Measurements from ENCODE around the gene MCF2L.

MCF2L gene

GRCh38 chr13:112952759-112953551 lies 16.1 kb upstream of the MCF2L start:
- Histone ChIP-seq H3K4me1 (no peaks in the 10 kb centered on the region), H3K36me3 (no peaks in the 10 kb centered on the region), H3K9me3 (no peaks in the 10 kb centered on the region), H3K4me3 (ENCODE audit: low read depth, low read length) (no peak overlapping the region), H3K27me3 (no peaks in the 10 kb centered on the region)
- no peak for TF ChIP-seq CTCF (IDR thresholded peaks at IDR 0.05; ENCODE audit: low read depth, low read length)
- DNase-seq = no peak

GRCh38 chr13:112953591-112954487 lies 15.2 kb upstream of the MCF2L start:
- no peak overlapping the region for H3K4me3 ChIP-seq (ENCODE audit: low read depth, low read length)
- no peak for DNase-seq
- H3K36me3 ChIP-seq = no peaks in the 10 kb centered on the region
- no peaks in the 10 kb centered on the region for H3K9me3 ChIP-seq
- no peaks in the 10 kb centered on the region for H3K27me3 ChIP-seq
- H3K4me1 ChIP-seq = no peaks in the 10 kb centered on the region
- TF ChIP-seq CTCF (IDR thresholded peaks at IDR 0.05; ENCODE audit: low read depth, low read length) = no peak

- Histone ChIP-seq H3K4me1 (no peaks in the 10 kb centered on the region), H3K36me3 (no peaks in the 10 kb centered on the region), H3K27me3 (no peaks in the 10 kb centered on the region), H3K9me3 (no peaks in the 10 kb centered on the region), H3K4me3 (ENCODE audit: low read depth, low read length) (no peak overlapping the region)
- DNase-seq = no peak
- TF ChIP-seq CTCF (IDR thresholded peaks at IDR 0.05; ENCODE audit: low read depth, low read length) = no peak
These were observed 14.3 kb upstream of the MCF2L start for GRCh38 chr13:112954488-112955270.

- no peaks in the 10 kb centered on the region for H3K9me3 ChIP-seq
- no peak overlapping the region for H3K4me3 ChIP-seq (ENCODE audit: low read depth, low read length)
- DNase-seq = no peak
- no peaks in the 10 kb centered on the region for H3K36me3 ChIP-seq
- H3K4me1 ChIP-seq = no peaks in the 10 kb centered on the region
- no peak for TF ChIP-seq CTCF (IDR thresholded peaks at IDR 0.05; ENCODE audit: low read depth, low read length)
- H3K27me3 ChIP-seq = no peaks in the 10 kb centered on the region
These were observed 13.6 kb upstream of the MCF2L start for GRCh38 chr13:112955271-112955937.

- Histone ChIP-seq H3K27me3 (no peaks in the 10 kb centered on the region), H3K4me3 (ENCODE audit: low read depth, low read length) (no peak overlapping the region), H3K9me3 (no peaks in the 10 kb centered on the region), H3K4me1 (no peaks in the 10 kb centered on the region), H3K36me3 (no peaks in the 10 kb centered on the region)
- no peak for TF ChIP-seq CTCF (IDR thresholded peaks at IDR 0.05; ENCODE audit: low read depth, low read length)
- no peak for DNase-seq
These were observed 13.1 kb upstream of the MCF2L start for GRCh38 chr13:112955956-112956355.
